Gastrocnemius medialis (tissue), 4 donors: ENCODE results near the gene RPAP3.

Source experiments
- CTCF ChIP-seq, 5 experiments: fragments of 450-650 bp in 3 of 5; fragments of 200-600 bp in 2 of 5; sonication (generic) in 2 of 5; IDR thresholded peaks in 4 of 5; conservative IDR thresholded peaks in 1 of 5; 1 replicate in 4 of 5; 2 replicates in 1 of 5; pipeline ENCODE4 v1.5.1; 2016 to 2019; ENCODE audit warnings: antibody characterized with exemption in 5 of 5, mild to moderate bottlenecking in 3 of 5, moderate library complexity in 3 of 5
- POLR2A ChIP-seq, 2 donors: fragments of 450-650 bp; IDR thresholded peaks; one replicate each; pipeline ENCODE4 v1.6.1; 2017; ENCODE audit warnings: antibody characterized with exemption in 2 of 2, mild to moderate bottlenecking in 2 of 2, moderate library complexity in 2 of 2

GRCh38 chr12:47712171-47712570 lies 6.3 kb upstream of the RPAP3 start:
- TF ChIP-seq CTCF (IDR thresholded peaks at IDR 0.05 in 4 of 5, conservative IDR thresholded peaks at IDR 0.05 in 1 of 5) = no peak
- no peak for TF ChIP-seq POLR2A (IDR thresholded peaks at IDR 0.05)
